Renal cortical epithelial cell (primary cell): ENCODE results near the gene CGREF1. TPM values are rescaled to one million over a fixed set of nuclear protein-coding genes. Genes with fewer than 3 reads are reported as not detected.

ENCODE experiments used
- total RNA-seq: library from RNA; depleted of rRNA; stranded (reverse); fragments of >200 nt; gene quantifications from 2 replicates; pipeline ENCODE4 v1.2.3, GENCODE V29; 2014

Gene CGREF1
- total RNA-seq, 1 donor from 2014 or later, result 0.20 TPM

Other genes starting within 250 kb of the CGREF1 start
- gene MAPRE3, start 148.5 kb downstream of the CGREF1 start, total RNA-seq, result 1.6 and 6.5 TPM in 2 replicates
- gene TMEM214, start 86.2 kb downstream of the CGREF1 start, total RNA-seq, result 16.8 and 29.3 TPM in 2 replicates
- gene AGBL5, start 67.5 kb downstream of the CGREF1 start, total RNA-seq, result 23.6 and 35.0 TPM in 2 replicates
- 302 and 423 TPM in 2 replicates for gene OST4, start 47.5 kb downstream of the CGREF1 start, total RNA-seq
- 0.30 and 0.69 TPM in 2 replicates for gene EMILIN1, start 40.5 kb downstream of the CGREF1 start, total RNA-seq
- 1.1 and 3.0 TPM in 2 replicates for gene KHK, start 32.4 kb downstream of the CGREF1 start, total RNA-seq
- gene ABHD1, start 4.7 kb upstream of the CGREF1 start, total RNA-seq, result 0.10 TPM in 1 of 2 replicates, not detected in the other
- gene PREB, start 15.5 kb upstream of the CGREF1 start, total RNA-seq, result 37.5 and 53.0 TPM in 2 replicates
- not detected in 2 replicates for gene PRR30, start 20.3 kb upstream of the CGREF1 start, total RNA-seq
- gene TCF23, start 29.9 kb upstream of the CGREF1 start, total RNA-seq, result not detected in 2 replicates
- gene ATRAID, start 92.9 kb upstream of the CGREF1 start, total RNA-seq, result 101 and 131 TPM in 2 replicates
- 29.3 and 36.8 TPM in 2 replicates for gene SLC5A6, start 93.1 kb upstream of the CGREF1 start, total RNA-seq
- gene CAD, start 98.2 kb upstream of the CGREF1 start, total RNA-seq, result 23.4 and 53.5 TPM in 2 replicates
- 0.10 TPM in 1 of 2 replicates, not detected in the other for gene SLC30A3, start 143.9 kb upstream of the CGREF1 start, total RNA-seq
- gene DNAJC5G, start 156.3 kb upstream of the CGREF1 start, total RNA-seq, result not detected in 2 replicates
- 0.17 TPM in 1 of 2 replicates, not detected in the other for gene TRIM54, start 163.3 kb upstream of the CGREF1 start, total RNA-seq
- 0.70 TPM in 1 of 2 replicates, not detected in the other for gene UCN, start 189.3 kb upstream of the CGREF1 start, total RNA-seq
- gene MPV17, start 204.0 kb upstream of the CGREF1 start, total RNA-seq, result 30.0 and 42.6 TPM in 2 replicates
- gene GTF3C2, start 237.6 kb upstream of the CGREF1 start, total RNA-seq, result 32.1 and 40.2 TPM in 2 replicates